ENCODE measurements around the gene BCDIN3D. TPM values are rescaled to one million over a fixed set of nuclear protein-coding genes. Genes with fewer than 3 reads are reported as not detected.
"Not testable (repeated sequence)": the region's sequence is repeated elsewhere in the genome, so short reads cannot be mapped to it uniquely, and the experiment has no call there.

Gene BCDIN3D
- total RNA-seq, 2 donors from 2014 or later, result 1.8 to 2.0 TPM

DNA sequence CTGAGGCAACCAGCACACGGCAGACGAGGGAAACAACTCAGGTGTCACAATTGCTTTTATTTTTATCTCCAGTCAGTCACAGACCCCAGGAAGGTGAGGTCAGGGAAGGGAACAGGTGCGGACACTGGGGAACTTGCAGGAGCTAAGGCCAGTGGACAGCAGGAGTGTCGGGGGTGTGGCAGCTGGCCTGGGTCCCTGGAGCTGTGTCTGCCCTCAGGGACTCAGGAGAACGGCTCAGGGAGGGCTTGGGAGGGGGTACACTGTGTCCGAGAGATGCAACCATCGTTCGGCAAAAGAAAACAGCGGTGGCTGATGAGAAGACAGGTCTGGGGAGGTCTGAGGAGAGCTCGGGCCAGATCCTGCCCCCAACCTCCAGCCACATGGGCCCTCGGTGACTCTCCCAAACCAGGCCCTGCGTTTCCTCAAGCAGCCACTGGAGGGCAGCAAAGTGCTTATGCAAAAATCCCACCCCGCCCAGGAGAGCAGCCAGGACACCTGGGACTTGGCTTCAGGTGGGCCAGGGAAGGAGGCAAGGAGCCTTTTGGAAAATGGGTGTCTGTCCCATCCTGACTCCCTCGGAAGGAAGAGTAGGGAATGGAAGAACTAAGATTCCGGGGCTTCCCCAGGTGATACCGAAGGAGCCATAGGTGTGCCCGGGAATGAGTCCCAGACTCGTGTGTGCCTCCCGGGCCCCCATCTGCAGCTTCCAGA lies 24.1 kb upstream of the BCDIN3D start:
- Histone ChIP-seq H3K27me3 (no peaks in the 10 kb centered on the region), H3K9me3 (no peaks in the 10 kb centered on the region), H3K36me3 (no peaks in the 10 kb centered on the region), H3K27ac (no peak overlapping the region), H3K4me1 (peaks cover 7 to 35% of the 10 kb centered on the region in 2 donors), H3K4me3 (no peak overlapping the region)
- TF ChIP-seq, protein P1, sequence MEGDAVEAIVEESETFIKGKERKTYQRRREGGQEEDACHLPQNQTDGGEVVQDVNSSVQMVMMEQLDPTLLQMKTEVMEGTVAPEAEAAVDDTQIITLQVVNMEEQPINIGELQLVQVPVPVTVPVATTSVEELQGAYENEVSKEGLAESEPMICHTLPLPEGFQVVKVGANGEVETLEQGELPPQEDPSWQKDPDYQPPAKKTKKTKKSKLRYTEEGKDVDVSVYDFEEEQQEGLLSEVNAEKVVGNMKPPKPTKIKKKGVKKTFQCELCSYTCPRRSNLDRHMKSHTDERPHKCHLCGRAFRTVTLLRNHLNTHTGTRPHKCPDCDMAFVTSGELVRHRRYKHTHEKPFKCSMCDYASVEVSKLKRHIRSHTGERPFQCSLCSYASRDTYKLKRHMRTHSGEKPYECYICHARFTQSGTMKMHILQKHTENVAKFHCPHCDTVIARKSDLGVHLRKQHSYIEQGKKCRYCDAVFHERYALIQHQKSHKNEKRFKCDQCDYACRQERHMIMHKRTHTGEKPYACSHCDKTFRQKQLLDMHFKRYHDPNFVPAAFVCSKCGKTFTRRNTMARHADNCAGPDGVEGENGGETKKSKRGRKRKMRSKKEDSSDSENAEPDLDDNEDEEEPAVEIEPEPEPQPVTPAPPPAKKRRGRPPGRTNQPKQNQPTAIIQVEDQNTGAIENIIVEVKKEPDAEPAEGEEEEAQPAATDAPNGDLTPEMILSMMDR (IDR thresholded peaks at IDR 0.05), result peak; percentile 92 to 99
- DNase-seq (ENCODE audit: low spot score), result peak; percentile 83

- TF ChIP-seq, protein P1 (IDR thresholded peaks at IDR 0.05), result no peak
- H3K4me1 ChIP-seq, result peaks cover 7 to 35% of the 10 kb centered on the region in 2 donors
- no peaks in the 10 kb centered on the region for H3K27me3 ChIP-seq
- no peak overlapping the region for H3K4me3 ChIP-seq
- H3K9me3 ChIP-seq, result no peaks in the 10 kb centered on the region
- no peak overlapping the region for H3K27ac ChIP-seq
- H3K36me3 ChIP-seq, result no peaks in the 10 kb centered on the region
- no peak for DNase-seq (ENCODE audit: low spot score)
Observed at GRCh38 chr12:49865782-49866135, 22.9 kb upstream of the BCDIN3D start.

- Histone ChIP-seq H3K27ac (no peak overlapping the region), H3K36me3 (no peaks in the 10 kb centered on the region), H3K9me3 (no peaks in the 10 kb centered on the region), H3K4me1 (peaks cover 7 to 31% of the 10 kb centered on the region in 2 donors), H3K27me3 (no peaks in the 10 kb centered on the region), H3K4me3 (no peak overlapping the region)
- TF ChIP-seq, protein P1 (IDR thresholded peaks at IDR 0.05), result no peak
- no peak for DNase-seq (ENCODE audit: low spot score)
Observed at GRCh38 chr12:49865109-49865781, 22.3 kb upstream of the BCDIN3D start.

DNA sequence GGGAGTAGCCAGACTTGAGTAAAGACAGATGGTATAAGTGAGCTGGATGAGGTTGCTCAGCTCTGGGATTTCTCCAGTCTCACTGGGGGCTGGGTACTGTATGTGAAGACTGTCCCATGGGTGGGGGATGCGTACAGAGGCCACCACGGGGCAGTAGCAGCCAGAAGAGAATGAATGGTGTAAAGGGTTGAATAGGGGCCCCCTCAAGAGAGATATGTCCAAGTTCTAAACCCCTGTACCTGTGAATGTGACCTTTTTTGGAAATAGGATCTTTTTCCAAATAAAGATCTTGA lies 21.8 kb upstream of the BCDIN3D start:
- Histone ChIP-seq H3K27me3 (no peaks in the 10 kb centered on the region), H3K27ac (no peak overlapping the region), H3K9me3 (no peaks in the 10 kb centered on the region), H3K4me1 (peaks cover 3 to 26% of the 10 kb centered on the region in 2 donors), H3K36me3 (no peaks in the 10 kb centered on the region), H3K4me3 (no peak overlapping the region)
- DNase-seq (ENCODE audit: low spot score), result no peak
- TF ChIP-seq, protein P1 (IDR thresholded peaks at IDR 0.05), result no peak

GRCh38 chr12:49863946-49864797 lies 21.3 kb upstream of the BCDIN3D start:
- no peak for DNase-seq (ENCODE audit: low spot score)
- TF ChIP-seq, protein P1 (IDR thresholded peaks at IDR 0.05), result no peak
- H3K4me1 ChIP-seq, result peaks cover 0 to 21% of the 10 kb centered on the region in 2 donors
- no peaks in the 10 kb centered on the region for H3K27me3 ChIP-seq
- H3K27ac ChIP-seq, result no peak overlapping the region
- no peaks in the 10 kb centered on the region for H3K36me3 ChIP-seq
- H3K4me3 ChIP-seq, result no peak overlapping the region
- no peaks in the 10 kb centered on the region for H3K9me3 ChIP-seq

DNA sequence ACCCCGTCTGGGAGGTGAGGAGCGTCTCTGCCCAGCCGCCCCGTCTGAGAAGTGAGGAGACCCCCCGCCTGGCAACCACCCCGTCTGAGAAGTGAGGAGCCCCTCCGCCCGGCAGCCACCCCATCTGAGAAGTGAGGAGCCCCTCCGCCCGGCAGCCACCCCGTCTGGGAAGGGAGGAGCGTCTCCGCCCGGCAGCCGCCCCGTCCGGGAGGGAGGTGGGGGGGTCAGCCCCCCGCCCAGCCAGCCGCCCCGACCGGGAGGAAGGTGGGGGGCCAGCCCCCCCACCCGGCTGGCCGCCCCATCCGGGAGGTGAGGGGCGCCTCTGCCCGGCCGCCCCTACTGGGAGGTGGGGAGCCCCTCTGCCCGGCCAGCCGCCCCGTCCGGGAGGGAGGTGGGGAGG lies 18.0 kb upstream of the BCDIN3D start:
- DNase-seq (ENCODE audit: low spot score); H3K4me3 ChIP-seq; H3K27me3 ChIP-seq; H3K27ac ChIP-seq; H3K9me3 ChIP-seq; H3K4me1 ChIP-seq; H3K36me3 ChIP-seq: not testable (repeated sequence)

DNA sequence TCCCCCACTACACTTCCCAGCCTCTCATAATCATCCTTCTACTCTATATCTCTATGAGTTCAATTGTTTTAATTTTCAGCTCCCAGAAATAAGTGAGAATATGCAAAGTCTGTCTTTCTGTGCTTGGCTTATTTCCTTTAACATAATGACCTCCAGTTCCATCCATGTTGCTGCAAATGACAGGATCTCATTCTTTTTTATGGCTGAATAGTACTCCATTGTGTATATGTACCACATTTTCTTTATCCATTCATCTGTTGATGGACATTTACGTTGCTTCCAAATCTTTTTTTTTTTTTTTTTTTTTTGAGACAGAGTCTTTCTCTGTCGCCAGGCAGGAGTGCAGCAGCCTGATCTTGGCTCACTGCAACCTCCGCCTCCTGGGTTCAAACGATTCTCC lies 13.0 kb upstream of the BCDIN3D start:
- not testable (repeated sequence) for H3K9me3 ChIP-seq; DNase-seq (ENCODE audit: low spot score); H3K27me3 ChIP-seq; H3K4me3 ChIP-seq; H3K4me1 ChIP-seq; H3K36me3 ChIP-seq; H3K27ac ChIP-seq

Measured in right atrium auricular region (tissue), 2 donors.